K562 (cell line): ENCODE measurements around the gene WFIKKN1. TPM values are rescaled to one million over a fixed set of nuclear protein-coding genes. Genes with fewer than 3 reads are reported as not detected.

Experiments used
- ELK1 ChIP-seq: sonication (generic); formaldehyde crosslinking; IDR thresholded peaks from 2 replicates; pipeline ENCODE4 v1.8.1; 2022; ENCODE audit warnings: missing genetic modification reagents
- ETS1 ChIP-seq: conservative IDR thresholded peaks from 2 replicates; pipeline ENCODE4 v1.6.1; 2011; ENCODE audit warnings: low read depth, mild to moderate bottlenecking, low read length; ENCODE audit not compliant: control insufficient read depth
- KHSRP ChIP-seq: fragments of 450-650 bp; IDR thresholded peaks from 2 replicates; pipeline ENCODE4 v1.6.1; 2017
- KLF13 ChIP-seq: fragments of 450-650 bp; IDR thresholded peaks from 2 replicates; pipeline ENCODE4 v1.6.1; 2016; ENCODE audit warnings: missing genetic modification characterization, low read depth, mild to moderate bottlenecking, missing compliant biosample characterization, moderate library complexity, borderline replicate concordance
- NR2C2 ChIP-seq, 2 experiments: fragments of 200-800 bp in 1 of 2; sonication (Bioruptor generic) in 1 of 2; sonication (generic) in 1 of 2; formaldehyde crosslinking in 1 of 2; IDR thresholded peaks; 2 replicates each; pipeline versions ENCODE4 v1.6.1 to v1.8.0; 2016 to 2022; ENCODE audit warnings: mild to moderate bottlenecking in 1 of 2, missing compliant biosample characterization in 1 of 2, missing genetic modification characterization in 1 of 2, missing genetic modification reagents in 1 of 2
- NR4A1 ChIP-seq, 2 experiments: fragments of 250-450 bp in 1 of 2; fragments of 450-650 bp in 1 of 2; sonication (Bioruptor Pico) in 1 of 2; IDR thresholded peaks; 2 replicates each; pipeline versions ENCODE4 v1.4.0 to v1.6.1; 2016 to 2020; ENCODE audit warnings: mild to moderate bottlenecking in 2 of 2, missing compliant biosample characterization in 1 of 2, missing genetic modification characterization in 1 of 2, moderate library complexity in 1 of 2
- PHF8 ChIP-seq: fragments of 200-600 bp; sonication (generic); IDR thresholded peaks from 2 replicates; pipeline ENCODE4 v1.6.1; 2012; ENCODE audit warnings: mixed run types, mild to moderate bottlenecking, inconsistent platforms, low read length, moderate library complexity, borderline replicate concordance
- ZNF124 ChIP-seq: sonication (generic); formaldehyde crosslinking; IDR thresholded peaks from 2 replicates; pipeline ENCODE4 v1.8.1; 2022; ENCODE audit warnings: missing genetic modification reagents
- ZNF282 ChIP-seq: sonication (generic); formaldehyde crosslinking; IDR thresholded peaks from 2 replicates; pipeline ENCODE4 v1.8.1; 2023; ENCODE audit warnings: missing genetic modification reagents
- polyA plus RNA-seq, 8 experiments: library from polyadenylated mRNA; depleted of rRNA in 4 of 8; stranded (reverse) in 5 of 8; unstranded in 3 of 8; fragments of >200 nt; fragmentation: Nextera tagmentation in 2 of 8; fragmentation: Illumina TruSeq in 1 of 8; extraction: Ambion mirVana in 2 of 8; extraction: Trizol in 1 of 8; gene quantifications; 2 replicates each; pipeline versions ENCODE4 v1.2.1 to v1.2.3, GENCODE V29; 2011 to 2014; ENCODE audit warnings: inconsistent platforms in 1 of 8, missing spikeins in 1 of 8
- total RNA-seq, 7 experiments: library from RNA; depleted of rRNA in 6 of 7; stranded (reverse); fragments of >200 nt in 6 of 7; fragmentation: Illumina TruSeq in 2 of 7; extraction: Trizol in 2 of 7; gene quantifications; 2 replicates each; pipeline versions ENCODE4 v1.2.1 to v1.2.3, GENCODE V29; 2011 to 2021; ENCODE audit warnings: low replicate concordance in 1 of 7
- TF ChIP-seq, protein P1 (sequence below), 2 experiments: fragments of 450-650 bp in 1 of 2; sonication (generic) in 1 of 2; formaldehyde crosslinking in 1 of 2; IDR thresholded peaks; 2 replicates each; pipeline versions ENCODE4 v1.7.1 to v1.9.0; 2016 to 2022; ENCODE audit warnings: inconsistent platforms in 1 of 2, mild to moderate bottlenecking in 1 of 2, missing genetic modification reagents in 1 of 2
- TF ChIP-seq, protein P2 (sequence below), 2 experiments: fragments of 450-650 bp; conservative IDR thresholded peaks; 2 replicates each; pipeline ENCODE4 v1.6.1; 2017; ENCODE audit warnings: mild to moderate bottlenecking in 2 of 2, moderate library complexity in 2 of 2

Gene WFIKKN1
- total and polyA plus RNA-seq, 9 of the 15 experiments (the other 6 are each of a cell fraction or from before 2014, with no cell fraction given) = 0.14 to 1.1 (median 0.50) TPM; not detected in 4

GRCh38 chr16:667113-667779, 36.5 kb downstream of the WFIKKN1 start (continued):
- TF ChIP-seq, protein P1, sequence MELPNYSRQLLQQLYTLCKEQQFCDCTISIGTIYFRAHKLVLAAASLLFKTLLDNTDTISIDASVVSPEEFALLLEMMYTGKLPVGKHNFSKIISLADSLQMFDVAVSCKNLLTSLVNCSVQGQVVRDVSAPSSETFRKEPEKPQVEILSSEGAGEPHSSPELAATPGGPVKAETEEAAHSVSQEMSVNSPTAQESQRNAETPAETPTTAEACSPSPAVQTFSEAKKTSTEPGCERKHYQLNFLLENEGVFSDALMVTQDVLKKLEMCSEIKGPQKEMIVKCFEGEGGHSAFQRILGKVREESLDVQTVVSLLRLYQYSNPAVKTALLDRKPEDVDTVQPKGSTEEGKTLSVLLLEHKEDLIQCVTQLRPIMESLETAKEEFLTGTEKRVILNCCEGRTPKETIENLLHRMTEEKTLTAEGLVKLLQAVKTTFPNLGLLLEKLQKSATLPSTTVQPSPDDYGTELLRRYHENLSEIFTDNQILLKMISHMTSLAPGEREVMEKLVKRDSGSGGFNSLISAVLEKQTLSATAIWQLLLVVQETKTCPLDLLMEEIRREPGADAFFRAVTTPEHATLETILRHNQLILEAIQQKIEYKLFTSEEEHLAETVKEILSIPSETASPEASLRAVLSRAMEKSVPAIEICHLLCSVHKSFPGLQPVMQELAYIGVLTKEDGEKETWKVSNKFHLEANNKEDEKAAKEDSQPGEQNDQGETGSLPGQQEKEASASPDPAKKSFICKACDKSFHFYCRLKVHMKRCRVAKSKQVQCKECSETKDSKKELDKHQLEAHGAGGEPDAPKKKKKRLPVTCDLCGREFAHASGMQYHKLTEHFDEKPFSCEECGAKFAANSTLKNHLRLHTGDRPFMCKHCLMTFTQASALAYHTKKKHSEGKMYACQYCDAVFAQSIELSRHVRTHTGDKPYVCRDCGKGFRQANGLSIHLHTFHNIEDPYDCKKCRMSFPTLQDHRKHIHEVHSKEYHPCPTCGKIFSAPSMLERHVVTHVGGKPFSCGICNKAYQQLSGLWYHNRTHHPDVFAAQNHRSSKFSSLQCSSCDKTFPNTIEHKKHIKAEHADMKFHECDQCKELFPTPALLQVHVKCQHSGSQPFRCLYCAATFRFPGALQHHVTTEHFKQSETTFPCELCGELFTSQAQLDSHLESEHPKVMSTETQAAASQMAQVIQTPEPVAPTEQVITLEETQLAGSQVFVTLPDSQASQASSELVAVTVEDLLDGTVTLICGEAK (IDR thresholded peaks at IDR 0.05) = no peak
- TF ChIP-seq, protein P1 (CRISPR knock-in tag; IDR thresholded peaks at IDR 0.05) = no peak
- TF ChIP-seq ZNF124 (CRISPR knock-in tag) = 0 out of 2 replicates have a peak, but pooled peaks have one; percentile 75
- no peak for TF ChIP-seq KHSRP
- no peak for TF ChIP-seq PHF8
- peak; percentile 67 for TF ChIP-seq ZNF282 (CRISPR knock-in tag)
- TF ChIP-seq NR2C2 (CRISPR knock-in tag; IDR thresholded peaks at IDR 0.05) = no peak
- TF ChIP-seq NR2C2 (tag; IDR thresholded peaks at IDR 0.05) = no peak
- 0 out of 2 replicates have a peak, but pooled peaks have one; percentile 25 for TF ChIP-seq ELK1 (CRISPR knock-in tag)
- TF ChIP-seq NR4A1 (CRISPR knock-in tag; IDR thresholded peaks at IDR 0.05) = no peak
- TF ChIP-seq NR4A1 (tag; IDR thresholded peaks at IDR 0.05) = no peak
- TF ChIP-seq, protein P2, sequence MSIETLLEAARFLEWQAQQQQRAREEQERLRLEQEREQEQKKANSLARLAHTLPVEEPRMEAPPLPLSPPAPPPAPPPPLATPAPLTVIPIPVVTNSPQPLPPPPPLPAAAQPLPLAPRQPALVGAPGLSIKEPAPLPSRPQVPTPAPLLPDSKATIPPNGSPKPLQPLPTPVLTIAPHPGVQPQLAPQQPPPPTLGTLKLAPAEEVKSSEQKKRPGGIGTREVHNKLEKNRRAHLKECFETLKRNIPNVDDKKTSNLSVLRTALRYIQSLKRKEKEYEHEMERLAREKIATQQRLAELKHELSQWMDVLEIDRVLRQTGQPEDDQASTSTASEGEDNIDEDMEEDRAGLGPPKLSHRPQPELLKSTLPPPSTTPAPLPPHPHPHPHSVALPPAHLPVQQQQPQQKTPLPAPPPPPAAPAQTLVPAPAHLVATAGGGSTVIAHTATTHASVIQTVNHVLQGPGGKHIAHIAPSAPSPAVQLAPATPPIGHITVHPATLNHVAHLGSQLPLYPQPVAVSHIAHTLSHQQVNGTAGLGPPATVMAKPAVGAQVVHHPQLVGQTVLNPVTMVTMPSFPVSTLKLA (conservative IDR thresholded peaks at IDR 0.05) = no peak
- TF ChIP-seq ETS1 = 0 out of 2 replicates have a peak, but pooled peaks have one; percentile 24
- TF ChIP-seq KLF13 (tag) = no peak
